ENCODE data around the gene KRTAP4-12. TPM values are rescaled to one million over a fixed set of nuclear protein-coding genes. Genes with fewer than 3 reads are reported as not detected.
"Not testable (repeated sequence)": the region's sequence is repeated elsewhere in the genome, so short reads cannot be mapped to it uniquely, and the experiment has no call there.

KRTAP4-12 gene
- total and polyA plus RNA-seq, 7 experiments from 2014 or later: not detected

GRCh38 chr17:41133880-41134735 is 10.1 kb upstream of the KRTAP4-12 start:
- Histone ChIP-seq H3K4me3 (ENCODE audit: low read length) (no peak overlapping the region), H3K27me3 (ENCODE audit: control insufficient read depth in 2 of 2, insufficient read depth in 2 of 2, low read length in 2 of 2) (peaks cover 0 to 3% of the 10 kb centered on the region in 2 donors), H3K36me3 (ENCODE audit: control insufficient read depth in 2 of 3, insufficient read depth in 3 of 3, low read length in 3 of 3) (no peaks in the 10 kb centered on the region), H3K9me3 (ENCODE audit: control insufficient read depth in 2 of 3, low read length in 3 of 3) (no peaks in the 10 kb centered on the region), H3K27ac (ENCODE audit: low read depth, low read length) (peak overlapping the region; percentile 53), H3K4me1 (ENCODE audit: control insufficient read depth in 2 of 2, insufficient read depth in 2 of 2, low read length in 2 of 2) (peaks cover 0 to 12% of the 10 kb centered on the region in 2 donors)
- peak overlapping the region in 7 of 10 donors; percentile 45 to 81 (median 55) for H3K4me3 Mint-ChIP-seq
- H3K27ac Mint-ChIP-seq: peak overlapping the region in 7 of 9 donors; percentile 59 to 94 (median 72)
- H3K36me3 Mint-ChIP-seq: peaks cover 0 to 14% (median 8%) of the 10 kb centered on the region in 5 donors
- peaks cover 0 to 19% (median 6%) of the 10 kb centered on the region in 11 donors for H3K9me3 Mint-ChIP-seq
- H3K4me1 Mint-ChIP-seq: peaks cover 0 to 68% (median 33%) of the 10 kb centered on the region in 7 donors
- intact Hi-C loops (cut with micrococcal nuclease): no loop called here
- no peaks in the 10 kb centered on the region for H3K27me3 Mint-ChIP-seq
- CTCF ChIA-PET: no interaction called here
- DNase-seq (peak in 4 of 9 donors; percentile 11 to 60 (median 42)), ATAC-seq (peak; percentile 46)
- POLR2A ChIA-PET: interaction anchor here (0.6 to 1.3 kb wide), 2 partner anchors 9 to 197 kb away, joined by 3 read pairs; no protein-coding TSS in a partner anchor

GRCh38 chr17:41131979-41132378 is 8.0 kb upstream of the KRTAP4-12 start:
- H3K27me3 Mint-ChIP-seq: peaks cover 0 to 6% (median 0%) of the 10 kb centered on the region in 5 donors
- no peaks in the 10 kb centered on the region for H3K9me3 ChIP-seq (ENCODE audit: control insufficient read depth in 2 of 3, low read length in 3 of 3)
- H3K36me3 ChIP-seq (ENCODE audit: control insufficient read depth in 2 of 3, insufficient read depth in 3 of 3, low read length in 3 of 3): no peaks in the 10 kb centered on the region
- peaks cover 0 to 3% of the 10 kb centered on the region in 2 donors for H3K27me3 ChIP-seq (ENCODE audit: control insufficient read depth in 2 of 2, insufficient read depth in 2 of 2, low read length in 2 of 2)
- ATAC-seq (no peak), DNase-seq (no peak)
- H3K9me3 Mint-ChIP-seq: peaks cover 0 to 11% (median 2%) of the 10 kb centered on the region in 11 donors
- H3K4me1 ChIP-seq (ENCODE audit: control insufficient read depth in 2 of 2, insufficient read depth in 2 of 2, low read length in 2 of 2): peaks cover 0 to 12% of the 10 kb centered on the region in 2 donors
- H3K36me3 Mint-ChIP-seq: peaks cover 0 to 1% (median 0%) of the 10 kb centered on the region in 5 donors
- no peak overlapping the region for H3K4me3 ChIP-seq (ENCODE audit: low read length)
- H3K27ac Mint-ChIP-seq: peak overlapping the region in 3 of 9 donors; percentile 23 to 57 (median 51)
- H3K4me1 Mint-ChIP-seq: peaks cover 0 to 88% (median 48%) of the 10 kb centered on the region in 7 donors
- intact Hi-C loops (cut with micrococcal nuclease): no loop called here
- peak overlapping the region in 2 of 10 donors; percentile 25 to 42 for H3K4me3 Mint-ChIP-seq
- no peak overlapping the region for H3K27ac ChIP-seq (ENCODE audit: low read depth, low read length)
- ChIA-PET CTCF (no interaction called here), POLR2A (no interaction called here)

GRCh38 chr17:41127371-41127770 is 3.4 kb upstream of the KRTAP4-12 start:
- H3K4me3 ChIP-seq (ENCODE audit: low read length): no peak overlapping the region
- ChIA-PET POLR2A (no interaction called here), CTCF (interaction anchor here (1.6 kb wide), 1 partner anchor 181 kb away, joined by 3 read pairs; the partner anchor contains the start of gene KRTAP16-1)
- H3K36me3 ChIP-seq (ENCODE audit: control insufficient read depth in 2 of 3, insufficient read depth in 3 of 3, low read length in 3 of 3): no peaks in the 10 kb centered on the region
- intact Hi-C loops (cut with micrococcal nuclease): no loop called here
- no peak for DNase-seq
- Mint-ChIP-seq H3K4me3 (no peak overlapping the region), H3K36me3 (no peaks in the 10 kb centered on the region), H3K27me3 (peaks cover 0 to 11% (median 0%) of the 10 kb centered on the region in 5 donors), H3K4me1 (peaks cover 0 to 97% (median 76%) of the 10 kb centered on the region in 7 donors), H3K27ac (no peak overlapping the region), H3K9me3 (peaks cover 0 to 24% (median 2%) of the 10 kb centered on the region in 11 donors)
- no peak for ATAC-seq
- H3K27ac ChIP-seq (ENCODE audit: low read depth, low read length): no peak overlapping the region
- H3K4me1 ChIP-seq (ENCODE audit: control insufficient read depth in 2 of 2, insufficient read depth in 2 of 2, low read length in 2 of 2): peaks cover 21 to 42% of the 10 kb centered on the region in 2 donors
- no peaks in the 10 kb centered on the region for H3K9me3 ChIP-seq (ENCODE audit: control insufficient read depth in 2 of 3, low read length in 3 of 3)
- H3K27me3 ChIP-seq (ENCODE audit: control insufficient read depth in 2 of 2, insufficient read depth in 2 of 2, low read length in 2 of 2): no peaks in the 10 kb centered on the region

GRCh38 chr17:41126412-41126811 is 2.4 kb upstream of the KRTAP4-12 start:
- no peak overlapping the region for H3K27ac ChIP-seq (ENCODE audit: low read depth, low read length)
- peak overlapping the region in 6 of 10 donors; percentile 30 to 88 (median 50) for H3K4me3 Mint-ChIP-seq
- peaks cover 0 to 12% (median 0%) of the 10 kb centered on the region in 5 donors for H3K27me3 Mint-ChIP-seq
- H3K27ac Mint-ChIP-seq: peak overlapping the region in 1 of 9 donors; percentile 63
- H3K36me3 Mint-ChIP-seq: no peaks in the 10 kb centered on the region
- DNase-seq (no peak), ATAC-seq (no peak)
- POLR2A ChIA-PET: interaction anchor here (0.6 to 0.7 kb wide), 2 partner anchors 20 to 440 kb away, joined by 4 to 5 read pairs; no protein-coding TSS in a partner anchor
- H3K9me3 Mint-ChIP-seq: peaks cover 0 to 24% (median 3%) of the 10 kb centered on the region in 11 donors
- H3K4me1 ChIP-seq (ENCODE audit: control insufficient read depth in 2 of 2, insufficient read depth in 2 of 2, low read length in 2 of 2): peaks cover 21 to 42% of the 10 kb centered on the region in 2 donors
- no peaks in the 10 kb centered on the region for H3K27me3 ChIP-seq (ENCODE audit: control insufficient read depth in 2 of 2, insufficient read depth in 2 of 2, low read length in 2 of 2)
- H3K36me3 ChIP-seq (ENCODE audit: control insufficient read depth in 2 of 3, insufficient read depth in 3 of 3, low read length in 3 of 3): no peaks in the 10 kb centered on the region
- H3K4me3 ChIP-seq (ENCODE audit: low read length): no peak overlapping the region
- no peaks in the 10 kb centered on the region for H3K9me3 ChIP-seq (ENCODE audit: control insufficient read depth in 2 of 3, low read length in 3 of 3)
- CTCF ChIA-PET: interaction anchor here (0.6 to 1.6 kb wide), 2 partner anchors 182 to 534 kb away, joined by 3 read pairs; partner anchors contain the start of gene KRTAP16-1
- intact Hi-C loops (cut with micrococcal nuclease): no loop called here
- H3K4me1 Mint-ChIP-seq: peaks cover 0 to 95% (median 73%) of the 10 kb centered on the region in 7 donors

GRCh38 chr17:41125064-41125463 is 1.1 kb upstream of the KRTAP4-12 start:
- intact Hi-C loops (cut with micrococcal nuclease): no loop called here
- H3K4me3 Mint-ChIP-seq: peak overlapping the region in 6 of 10 donors; percentile 33 to 88 (median 66)
- peaks cover 4 to 94% (median 78%) of the 10 kb centered on the region in 7 donors for H3K4me1 Mint-ChIP-seq
- Histone ChIP-seq H3K27me3 (ENCODE audit: control insufficient read depth in 2 of 2, insufficient read depth in 2 of 2, low read length in 2 of 2) (no peaks in the 10 kb centered on the region), H3K4me3 (ENCODE audit: low read length) (no peak overlapping the region), H3K27ac (ENCODE audit: low read depth, low read length) (no peak overlapping the region), H3K36me3 (ENCODE audit: control insufficient read depth in 2 of 3, insufficient read depth in 3 of 3, low read length in 3 of 3) (no peaks in the 10 kb centered on the region), H3K9me3 (ENCODE audit: control insufficient read depth in 2 of 3, low read length in 3 of 3) (no peaks in the 10 kb centered on the region), H3K4me1 (ENCODE audit: control insufficient read depth in 2 of 2, insufficient read depth in 2 of 2, low read length in 2 of 2) (peaks cover 25 to 40% of the 10 kb centered on the region in 2 donors)
- DNase-seq (no peak), ATAC-seq (no peak)
- peak overlapping the region in 4 of 9 donors; percentile 53 to 84 (median 73) for H3K27ac Mint-ChIP-seq
- POLR2A ChIA-PET: interaction anchor here (0.9 to 1.9 kb wide), 3 partner anchors 9 to 184 kb away, joined by 3 to 8 read pairs (median 4); partner anchors contain the start of gene KRTAP16-1
- CTCF ChIA-PET: no interaction called here
- H3K27me3 Mint-ChIP-seq: peaks cover 0 to 12% (median 0%) of the 10 kb centered on the region in 5 donors
- peaks cover 0 to 4% (median 0%) of the 10 kb centered on the region in 5 donors for H3K36me3 Mint-ChIP-seq
- H3K9me3 Mint-ChIP-seq: peaks cover 0 to 24% (median 3%) of the 10 kb centered on the region in 11 donors

GRCh38 chr17:41123292-41123990 is 541 bp downstream of the KRTAP4-12 start:
- DNase-seq (peak in 5 of 9 donors; percentile 5 to 32 (median 20)), ATAC-seq (peak; percentile 41)
- H3K27me3 ChIP-seq (ENCODE audit: control insufficient read depth in 2 of 2, insufficient read depth in 2 of 2, low read length in 2 of 2); H3K27ac ChIP-seq (ENCODE audit: low read depth, low read length); H3K36me3 ChIP-seq (ENCODE audit: control insufficient read depth in 2 of 3, insufficient read depth in 3 of 3, low read length in 3 of 3); H3K27me3 Mint-ChIP-seq; H3K9me3 ChIP-seq (ENCODE audit: control insufficient read depth in 2 of 3, low read length in 3 of 3); H3K4me3 ChIP-seq (ENCODE audit: low read length); CTCF ChIA-PET; H3K36me3 Mint-ChIP-seq: not testable (repeated sequence)
- H3K4me3 Mint-ChIP-seq: peak overlapping the region in 8 of 10 donors; percentile 73 to 97 (median 87)
- H3K27ac Mint-ChIP-seq: peak overlapping the region in 7 of 9 donors; percentile 59 to 93 (median 85)
- H3K4me1 Mint-ChIP-seq: peaks cover 4 to 87% (median 71%) of the 10 kb centered on the region in 7 donors
- intact Hi-C loops (cut with micrococcal nuclease): loop anchor here in 1 of 2 donors (5.0 kb wide), 1 partner anchor 544 kb away; no protein-coding TSS in a partner anchor
- peaks cover 26 to 43% of the 10 kb centered on the region in 2 donors for H3K4me1 ChIP-seq (ENCODE audit: control insufficient read depth in 2 of 2, insufficient read depth in 2 of 2, low read length in 2 of 2)
- peaks cover 0 to 19% (median 1%) of the 10 kb centered on the region in 11 donors for H3K9me3 Mint-ChIP-seq
- POLR2A ChIA-PET: interaction anchor here (1.1 to 1.9 kb wide), 2 partner anchors 185 to 198 kb away, joined by 3 to 8 read pairs; partner anchors contain the start of gene KRTAP16-1
